T-helper 2 cell treated with Interferon-gamma antibody and Interleukin-4, amounts not matched to agents 5 μg/mL and 100 μg/mL, for 36 hours (primary cell): ENCODE measurements around the gene OSBPL3.

Source experiments
- DNase-seq: peaks from one replicate; pipeline ENCODE4 v3.0.0; 2021; ENCODE audit warnings: low spot score
- H3K27ac Mint-ChIP-seq: one replicate; pipeline ENCODE4 v1.8.0; 2021; ENCODE audit warnings: mild to moderate bottlenecking, mixed read lengths
- H3K27me3 Mint-ChIP-seq: one replicate; pipeline ENCODE4 v1.8.0; 2021; ENCODE audit warnings: low read depth, mixed read lengths
- H3K36me3 Mint-ChIP-seq: one replicate; pipeline ENCODE4 v1.8.0; 2021; ENCODE audit warnings: low read depth, mixed read lengths
- H3K4me1 Mint-ChIP-seq: one replicate; pipeline ENCODE4 v1.8.0; 2021; ENCODE audit warnings: low read depth, mixed read lengths
- H3K4me3 Mint-ChIP-seq: one replicate; pipeline ENCODE4 v1.8.0; 2022; ENCODE audit warnings: mild to moderate bottlenecking, moderate library complexity, mixed read lengths
- H3K9me3 Mint-ChIP-seq: one replicate; pipeline ENCODE4 v1.8.0; 2021; ENCODE audit warnings: mixed read lengths

Gene OSBPL3

DNA sequence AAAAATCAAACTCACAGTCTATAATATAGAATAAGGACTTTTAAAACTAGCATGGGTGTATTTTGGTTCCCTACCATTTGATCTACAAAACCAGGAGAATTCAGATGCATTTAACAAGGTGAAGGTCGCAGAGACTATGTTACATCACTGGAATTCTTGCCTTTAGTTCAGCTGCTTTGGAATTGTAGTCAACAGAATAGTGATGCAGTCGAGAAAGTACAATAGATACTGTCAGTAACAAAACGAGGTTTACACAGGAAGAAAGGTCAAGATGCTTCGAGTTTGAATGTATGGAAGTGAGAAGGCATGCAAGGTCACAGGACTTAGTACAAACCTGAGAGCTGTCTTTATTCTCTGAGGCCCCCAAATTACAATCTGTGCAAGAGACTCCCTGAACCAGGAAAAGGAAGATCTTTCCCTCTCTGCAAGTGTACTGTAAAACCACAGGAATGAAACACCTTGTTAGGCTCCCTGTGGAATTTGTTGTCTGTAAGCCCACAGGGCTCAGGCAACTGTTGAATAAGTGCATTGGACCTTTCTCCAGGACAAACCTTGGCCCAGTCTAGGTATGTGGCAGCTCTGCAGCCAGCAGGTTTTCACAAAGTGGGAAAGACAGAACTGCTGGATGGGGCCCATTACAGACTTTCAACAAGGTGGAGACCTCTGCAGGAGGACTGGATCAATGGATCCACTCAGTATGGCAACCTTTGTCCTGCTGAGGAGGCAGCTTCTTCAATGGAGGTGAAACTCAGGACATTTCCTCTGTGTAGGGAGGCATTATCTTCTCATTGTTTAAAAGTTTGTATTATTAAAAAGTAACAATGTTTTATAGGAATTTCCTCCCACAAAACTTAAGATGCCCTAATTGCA is 121.6 kb downstream of the OSBPL3 start:
- H3K9me3 Mint-ChIP-seq, result no peaks in the 10 kb centered on the region
- H3K36me3 Mint-ChIP-seq, result peaks cover 65% of the 10 kb centered on the region
- H3K4me1 Mint-ChIP-seq, result peaks cover 27% of the 10 kb centered on the region
- H3K27me3 Mint-ChIP-seq, result no peaks in the 10 kb centered on the region
- no peak for DNase-seq
- no peak overlapping the region for H3K27ac Mint-ChIP-seq
- no peak overlapping the region for H3K4me3 Mint-ChIP-seq

DNA sequence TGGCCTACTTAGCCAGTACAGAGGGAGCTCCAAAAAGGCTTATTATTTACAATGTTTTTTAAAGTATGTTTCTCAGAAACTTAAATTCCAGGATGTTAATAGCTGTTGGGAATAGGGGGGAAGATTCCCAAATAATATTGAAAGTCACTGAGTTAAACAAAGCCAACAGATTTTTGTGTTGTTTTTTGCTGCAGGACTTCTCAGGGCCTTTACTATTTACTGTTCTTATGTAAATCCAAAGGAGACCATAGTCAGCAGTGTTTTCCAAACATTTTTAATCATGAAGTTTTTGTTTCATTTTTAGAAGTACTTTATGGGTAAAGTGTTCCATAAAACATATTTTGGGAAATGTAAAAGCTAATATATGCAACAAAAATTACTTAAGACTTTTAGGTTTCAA is 122.4 kb downstream of the OSBPL3 start:
- DNase-seq, result no peak
- H3K4me1 Mint-ChIP-seq, result peaks cover 27% of the 10 kb centered on the region
- H3K27ac Mint-ChIP-seq, result no peak overlapping the region
- no peaks in the 10 kb centered on the region for H3K9me3 Mint-ChIP-seq
- no peaks in the 10 kb centered on the region for H3K27me3 Mint-ChIP-seq
- H3K36me3 Mint-ChIP-seq, result peaks cover 59% of the 10 kb centered on the region
- H3K4me3 Mint-ChIP-seq, result no peak overlapping the region

DNA sequence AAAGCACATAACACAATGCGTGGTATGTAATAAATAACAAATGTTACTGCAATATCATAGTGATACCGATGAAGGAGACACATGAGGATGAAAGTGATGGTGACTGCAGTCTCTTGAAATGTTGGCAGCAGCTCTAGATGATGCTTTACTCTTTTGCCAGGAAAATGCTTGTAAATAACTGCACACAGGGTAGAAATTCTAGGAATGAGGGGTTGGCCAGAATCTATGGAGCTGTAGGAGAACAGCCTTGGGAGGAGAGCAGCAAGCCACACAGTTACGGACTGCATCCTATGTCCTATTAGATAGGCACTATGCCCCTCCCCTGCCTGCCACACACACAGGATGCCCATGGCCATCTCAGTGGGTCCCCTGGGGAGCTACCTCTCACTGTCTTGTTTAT is 125.1 kb downstream of the OSBPL3 start:
- no peak overlapping the region for H3K4me3 Mint-ChIP-seq
- peaks cover 62% of the 10 kb centered on the region for H3K36me3 Mint-ChIP-seq
- peaks cover 38% of the 10 kb centered on the region for H3K4me1 Mint-ChIP-seq
- no peak overlapping the region for H3K27ac Mint-ChIP-seq
- no peak for DNase-seq
- no peaks in the 10 kb centered on the region for H3K9me3 Mint-ChIP-seq
- H3K27me3 Mint-ChIP-seq, result no peaks in the 10 kb centered on the region

DNA sequence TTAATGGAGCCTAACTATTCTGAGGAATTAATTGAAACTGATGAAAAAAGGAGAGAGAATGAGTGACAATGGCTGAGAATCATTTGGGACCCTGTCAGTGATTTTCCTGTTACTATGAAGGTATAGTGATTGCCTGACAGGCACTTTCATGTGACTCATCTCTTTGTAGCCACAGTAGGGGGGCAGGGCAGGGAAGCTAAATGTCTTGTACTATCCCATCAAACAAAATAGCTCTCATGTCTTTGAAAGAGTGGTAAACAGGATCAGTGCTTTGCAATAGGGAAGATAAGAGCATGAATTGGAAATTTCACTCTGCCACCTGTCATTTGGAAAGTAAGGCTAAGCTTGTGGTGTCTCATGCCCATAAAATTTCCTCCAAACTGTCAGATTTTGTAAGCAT is 128.2 kb downstream of the OSBPL3 start:
- no peak overlapping the region for H3K4me3 Mint-ChIP-seq
- DNase-seq, result no peak
- H3K36me3 Mint-ChIP-seq, result peaks cover 68% of the 10 kb centered on the region
- H3K27ac Mint-ChIP-seq, result no peak overlapping the region
- peaks cover 33% of the 10 kb centered on the region for H3K4me1 Mint-ChIP-seq
- H3K9me3 Mint-ChIP-seq, result no peaks in the 10 kb centered on the region
- no peaks in the 10 kb centered on the region for H3K27me3 Mint-ChIP-seq

DNA sequence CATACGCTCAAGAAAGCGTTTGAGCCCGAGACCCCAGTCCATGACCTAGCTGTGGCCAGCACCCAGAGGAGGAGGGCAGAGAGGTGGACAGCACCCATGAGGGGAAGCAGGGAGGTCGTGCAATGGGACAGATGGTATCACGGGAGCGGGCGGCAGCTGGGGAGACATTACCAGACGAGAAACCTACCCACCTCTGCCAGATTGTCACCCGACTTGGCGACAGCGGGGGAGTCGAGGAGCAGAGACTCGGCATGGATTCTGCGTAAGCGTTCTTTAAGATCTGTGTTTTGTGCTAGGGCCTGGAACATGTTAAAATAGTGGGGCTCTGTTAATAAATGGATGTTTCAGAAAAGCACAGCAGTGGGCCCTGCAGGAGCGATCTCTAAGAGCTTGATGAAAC is 131.1 kb downstream of the OSBPL3 start:
- peaks cover 58% of the 10 kb centered on the region for H3K36me3 Mint-ChIP-seq

DNA sequence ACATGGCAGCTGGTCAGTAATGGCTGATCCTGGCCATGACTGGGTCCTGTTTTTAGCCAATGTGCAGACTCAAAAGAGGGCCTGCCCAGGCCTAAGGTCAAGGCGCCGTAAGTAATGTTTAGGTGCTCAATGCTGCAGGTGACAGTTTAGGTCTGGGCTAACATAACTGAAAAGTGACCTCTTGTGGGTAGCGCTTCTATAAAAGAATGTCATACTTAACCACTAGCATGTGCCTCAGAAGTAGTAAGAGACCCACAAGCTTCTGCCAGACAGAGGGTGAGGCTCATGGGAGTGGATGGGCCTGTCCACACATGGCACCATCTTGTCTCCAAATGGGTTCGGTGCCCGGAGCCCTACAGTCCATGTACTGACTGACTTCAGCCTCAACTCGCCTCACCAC is 132.2 kb downstream of the OSBPL3 start:
- H3K4me1 Mint-ChIP-seq, result peaks cover 16% of the 10 kb centered on the region

More for the DNA sequence above, 131.1 kb downstream of the OSBPL3 start:
- Mint-ChIP-seq H3K4me1 (peaks cover 17% of the 10 kb centered on the region), H3K27ac (peak overlapping the region; percentile 23), H3K9me3 (no peaks in the 10 kb centered on the region), H3K4me3 (no peak overlapping the region), H3K27me3 (no peaks in the 10 kb centered on the region)
- no peak for DNase-seq

DNA sequence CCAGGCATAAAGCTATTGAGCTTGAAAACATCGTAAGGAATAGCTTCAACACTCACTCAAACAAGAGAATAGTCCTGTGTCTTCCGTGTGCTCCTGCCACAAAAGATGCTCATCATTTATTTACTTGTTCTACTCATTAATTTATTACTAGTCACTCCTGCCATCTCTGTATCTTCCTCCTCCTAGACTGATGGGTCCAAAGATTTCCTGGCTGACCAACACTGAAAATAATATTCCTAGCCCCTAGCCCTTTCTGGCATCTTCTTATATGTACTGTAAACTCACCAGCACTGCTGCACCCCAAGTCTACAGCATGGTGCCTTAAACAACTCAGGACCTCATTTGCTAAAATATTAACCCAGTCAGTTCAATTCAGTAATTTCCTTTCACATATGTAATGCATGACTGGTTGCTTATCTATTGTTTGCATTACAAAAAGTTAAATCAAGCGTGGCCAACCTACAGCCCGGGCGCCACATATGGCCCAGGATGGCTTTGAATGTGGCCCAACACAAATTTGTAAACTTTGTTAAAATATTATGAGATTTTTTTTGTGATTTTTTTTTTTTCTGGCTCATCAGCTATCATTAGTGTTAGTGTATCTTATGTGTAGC is 136.1 kb downstream of the OSBPL3 start:
- no peaks in the 10 kb centered on the region for H3K27me3 Mint-ChIP-seq
- H3K36me3 Mint-ChIP-seq, result peaks cover 53% of the 10 kb centered on the region
- peaks cover 6% of the 10 kb centered on the region for H3K4me1 Mint-ChIP-seq
- no peak overlapping the region for H3K27ac Mint-ChIP-seq
- no peaks in the 10 kb centered on the region for H3K9me3 Mint-ChIP-seq
- H3K4me3 Mint-ChIP-seq, result no peak overlapping the region
- no peak for DNase-seq

More for the DNA sequence above, 132.2 kb downstream of the OSBPL3 start:
- no peaks in the 10 kb centered on the region for H3K9me3 Mint-ChIP-seq
- H3K27me3 Mint-ChIP-seq, result no peaks in the 10 kb centered on the region
- DNase-seq, result no peak
- H3K27ac Mint-ChIP-seq, result no peak overlapping the region
- H3K4me3 Mint-ChIP-seq, result no peak overlapping the region
- peaks cover 64% of the 10 kb centered on the region for H3K36me3 Mint-ChIP-seq

DNA sequence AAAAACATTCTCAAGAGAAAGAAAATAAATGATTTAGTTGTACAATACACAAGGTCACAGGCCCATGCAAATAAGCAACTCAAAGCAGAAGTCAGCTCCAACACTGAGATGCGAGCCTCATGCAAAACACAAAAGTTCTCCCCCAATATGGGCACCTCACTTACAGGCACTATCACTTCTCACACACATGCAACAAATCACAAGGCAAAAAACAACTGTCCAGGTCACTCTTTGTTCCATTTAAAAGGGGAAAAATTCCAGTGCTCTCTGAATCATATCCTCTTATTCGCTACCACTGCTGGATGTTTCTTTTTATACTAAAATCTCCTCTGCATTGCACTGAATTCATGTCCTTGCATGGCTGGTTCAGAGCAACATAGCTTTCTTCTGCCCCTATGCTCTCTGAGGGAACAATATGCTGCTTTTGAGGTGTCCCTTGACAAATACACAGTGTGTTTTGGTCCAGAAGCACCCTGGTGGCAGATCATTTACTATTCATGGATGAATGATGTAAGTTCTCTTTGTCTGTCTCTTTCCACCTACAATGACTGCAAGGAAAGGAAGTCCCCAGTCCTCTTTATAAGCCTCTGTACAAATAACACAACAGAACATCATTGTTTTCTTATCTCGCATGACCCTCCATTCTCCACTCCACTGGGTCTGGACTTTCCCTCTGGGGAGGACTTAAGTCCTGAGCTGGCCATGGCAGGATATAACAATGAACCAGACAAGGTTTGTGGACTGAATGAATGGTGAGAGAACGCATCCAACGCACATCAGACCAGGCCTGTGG is 137.3 kb downstream of the OSBPL3 start:
- no peaks in the 10 kb centered on the region for H3K27me3 Mint-ChIP-seq
- H3K36me3 Mint-ChIP-seq, result peaks cover 53% of the 10 kb centered on the region

DNA sequence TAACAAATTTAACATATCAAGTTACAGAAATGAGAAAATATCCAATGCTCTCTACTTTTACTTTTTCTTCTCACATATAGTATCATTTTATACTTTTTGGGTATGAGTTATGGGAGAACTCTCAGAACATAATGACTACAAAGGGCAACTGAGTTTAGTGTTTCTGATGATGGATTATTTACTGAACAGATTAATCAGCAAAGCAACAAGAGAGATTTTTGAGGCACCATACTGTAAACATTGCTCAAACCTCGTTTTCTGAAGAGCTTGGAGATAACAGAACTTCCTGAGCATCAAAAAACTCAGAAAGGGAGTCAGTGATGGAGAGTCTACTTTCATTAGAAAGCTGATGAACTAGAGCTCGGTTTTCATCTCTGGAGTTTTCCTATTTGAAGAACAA is 137.9 kb downstream of the OSBPL3 start:
- Mint-ChIP-seq H3K36me3 (peaks cover 54% of the 10 kb centered on the region), H3K9me3 (no peaks in the 10 kb centered on the region)

More for the DNA sequence above, 137.3 kb downstream of the OSBPL3 start:
- no peaks in the 10 kb centered on the region for H3K9me3 Mint-ChIP-seq
- no peak overlapping the region for H3K4me3 Mint-ChIP-seq
- DNase-seq, result no peak
- peaks cover 12% of the 10 kb centered on the region for H3K4me1 Mint-ChIP-seq
- no peak overlapping the region for H3K27ac Mint-ChIP-seq

DNA sequence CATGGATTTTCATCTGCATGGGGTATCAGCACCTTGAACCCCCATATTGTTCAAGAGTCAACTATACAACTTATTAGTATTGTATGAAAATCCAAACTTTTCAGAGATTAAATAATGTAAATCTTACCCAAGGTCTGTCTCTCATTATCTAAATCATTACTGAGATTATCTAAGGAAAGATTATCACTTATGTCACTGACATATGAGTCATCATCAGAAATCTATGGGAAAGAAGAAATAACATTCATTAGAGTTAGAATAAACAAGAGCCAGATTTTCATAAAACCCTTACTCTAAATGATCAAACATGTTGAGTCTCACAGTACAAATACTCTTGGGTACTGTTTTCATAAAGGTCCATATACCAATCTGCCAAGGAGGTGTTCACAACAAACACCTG is 139.4 kb downstream of the OSBPL3 start:
- Mint-ChIP-seq H3K4me1 (peaks cover 26% of the 10 kb centered on the region), H3K9me3 (no peaks in the 10 kb centered on the region), H3K36me3 (peaks cover 51% of the 10 kb centered on the region), H3K27me3 (no peaks in the 10 kb centered on the region), H3K27ac (no peak overlapping the region), H3K4me3 (no peak overlapping the region)
- no peak for DNase-seq

More for the DNA sequence above, 137.9 kb downstream of the OSBPL3 start:
- Mint-ChIP-seq H3K27me3 (no peaks in the 10 kb centered on the region), H3K4me1 (peaks cover 17% of the 10 kb centered on the region), H3K27ac (no peak overlapping the region), H3K4me3 (no peak overlapping the region)
- no peak for DNase-seq

DNA sequence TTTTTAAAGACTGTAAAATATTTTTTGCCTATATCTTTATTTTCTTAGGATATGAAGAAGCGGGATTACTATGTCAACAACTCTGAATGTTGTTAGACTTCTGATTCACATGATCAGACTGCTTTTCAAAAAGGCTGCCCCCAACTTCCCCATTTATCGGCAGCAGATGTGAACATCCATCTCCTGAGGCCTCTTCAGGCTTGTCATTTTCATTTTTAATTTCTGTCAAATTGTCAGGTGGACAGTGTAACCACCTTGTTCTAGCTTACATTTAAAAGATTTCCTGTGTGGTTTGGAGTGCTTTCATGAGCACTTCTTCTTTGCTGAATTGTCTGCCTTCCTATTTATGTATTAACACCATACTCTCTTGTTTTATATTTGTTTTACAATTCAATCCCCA is 143.9 kb downstream of the OSBPL3 start:
- Mint-ChIP-seq H3K4me3 (peak overlapping the region; percentile 44), H3K27me3 (no peaks in the 10 kb centered on the region), H3K9me3 (no peaks in the 10 kb centered on the region), H3K4me1 (peaks cover 41% of the 10 kb centered on the region), H3K27ac (peak overlapping the region; percentile 55), H3K36me3 (peaks cover 67% of the 10 kb centered on the region)
- no peak for DNase-seq

DNA sequence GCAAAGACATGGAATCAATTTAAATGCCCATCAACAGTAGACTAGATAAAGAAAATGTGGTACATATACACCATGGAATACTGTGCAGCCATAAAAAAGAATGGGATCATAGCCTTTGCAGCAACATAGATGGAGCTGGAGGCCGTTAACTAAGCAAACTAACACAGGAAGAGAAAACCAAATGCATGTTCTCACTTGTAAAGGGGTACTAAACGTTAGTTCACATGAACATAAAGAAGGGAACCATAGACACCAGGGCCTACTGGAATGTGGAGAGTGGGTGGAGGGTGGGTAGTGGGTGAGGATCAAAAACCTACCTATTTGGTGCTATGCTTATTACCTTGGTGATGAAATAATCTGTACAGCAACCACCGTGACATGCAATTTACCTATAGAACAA is 144.3 kb downstream of the OSBPL3 start:
- Mint-ChIP-seq H3K9me3 (no peaks in the 10 kb centered on the region), H3K27me3 (no peaks in the 10 kb centered on the region), H3K27ac (peak overlapping the region; percentile 5), H3K4me1 (peaks cover 44% of the 10 kb centered on the region), H3K36me3 (peaks cover 71% of the 10 kb centered on the region), H3K4me3 (peak overlapping the region; percentile 24)
- DNase-seq, result no peak

DNA sequence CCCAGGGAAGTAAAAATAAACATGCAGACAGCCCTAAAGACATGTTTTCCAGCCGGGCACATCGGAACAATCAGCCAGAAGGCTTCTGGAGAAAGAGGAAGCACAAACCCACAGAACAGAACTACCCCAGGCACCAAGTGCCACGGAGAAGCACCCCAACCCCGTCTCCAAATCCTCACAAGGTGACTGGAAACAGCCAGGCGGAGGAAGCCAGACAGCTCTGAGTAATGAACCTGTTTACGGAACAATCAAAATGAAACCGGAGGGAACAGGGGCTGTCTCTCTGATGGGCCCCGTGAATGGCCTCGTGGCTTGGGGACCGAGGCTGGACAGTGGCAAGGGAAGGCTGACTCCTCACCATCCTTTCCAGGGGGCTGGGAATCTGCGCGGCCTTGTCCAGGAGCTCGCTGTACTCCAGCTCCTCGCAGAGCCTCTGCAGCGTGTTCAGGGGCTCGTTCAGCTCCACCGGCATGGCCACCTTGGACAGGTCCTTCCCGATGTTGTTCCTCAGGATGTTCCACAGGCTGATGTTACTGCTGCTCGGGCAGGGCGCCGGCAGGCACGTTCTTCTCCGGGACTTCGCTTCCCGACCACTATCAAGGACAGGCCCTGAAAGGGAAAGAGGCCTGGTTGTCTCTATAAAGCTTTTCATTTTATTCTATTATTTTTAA is 145.7 kb downstream of the OSBPL3 start:
- Mint-ChIP-seq H3K36me3 (peaks cover 73% of the 10 kb centered on the region), H3K4me1 (peaks cover 54% of the 10 kb centered on the region), H3K27ac (no peak overlapping the region), H3K9me3 (no peaks in the 10 kb centered on the region), H3K27me3 (no peaks in the 10 kb centered on the region), H3K4me3 (no peak overlapping the region)
- no peak for DNase-seq
